ENCODE measurements around the gene STK11IP.
A peak's percentile ranks its signal among the peaks of the same experiment; 100 is the strongest.

Gene STK11IP

DNA sequence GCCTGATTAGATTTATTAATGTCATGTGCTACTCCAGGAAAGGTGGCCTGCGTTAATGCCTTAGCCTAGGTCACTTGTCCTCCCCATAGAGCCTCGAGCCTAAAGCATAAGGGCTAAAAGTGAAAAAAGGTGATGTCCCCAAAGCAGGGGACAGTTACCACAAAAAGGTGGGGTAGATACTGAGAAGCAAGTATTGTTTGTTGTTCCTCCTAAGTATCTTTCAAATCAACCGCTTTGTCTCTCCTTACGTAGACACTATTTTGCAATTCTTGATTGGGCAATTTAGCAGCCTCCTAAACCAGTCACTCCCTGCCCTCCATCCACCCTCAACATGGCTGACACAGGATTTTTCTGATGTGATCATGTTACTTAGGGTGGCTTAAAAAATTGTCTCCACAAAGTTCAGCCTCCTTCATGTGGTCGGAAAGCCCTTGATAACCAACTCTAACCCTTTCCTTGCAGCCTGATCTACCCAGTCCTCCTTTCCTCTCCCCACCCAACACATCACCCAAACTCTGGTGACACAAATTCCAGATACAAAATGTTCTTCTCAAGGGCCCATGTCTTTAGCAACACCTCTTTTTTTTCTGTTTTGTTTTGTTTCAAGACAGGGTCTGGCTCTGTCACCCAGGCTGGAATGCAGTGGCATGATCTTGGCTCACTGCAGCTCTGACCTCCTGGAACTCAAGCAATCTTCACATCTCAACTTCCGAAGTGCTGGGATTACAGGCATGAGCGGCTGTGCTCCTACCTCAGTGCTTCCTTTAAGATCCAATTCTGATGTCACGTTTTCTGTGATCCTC, 18.6 kb upstream of the STK11IP start:
- DNase-seq (ENCODE audit: low read depth): no peak

- DNase-seq (ENCODE audit: low read depth): no peak
Measured at GRCh38 chr2:219581346-219581745, 16.3 kb upstream of the STK11IP start.

DNA sequence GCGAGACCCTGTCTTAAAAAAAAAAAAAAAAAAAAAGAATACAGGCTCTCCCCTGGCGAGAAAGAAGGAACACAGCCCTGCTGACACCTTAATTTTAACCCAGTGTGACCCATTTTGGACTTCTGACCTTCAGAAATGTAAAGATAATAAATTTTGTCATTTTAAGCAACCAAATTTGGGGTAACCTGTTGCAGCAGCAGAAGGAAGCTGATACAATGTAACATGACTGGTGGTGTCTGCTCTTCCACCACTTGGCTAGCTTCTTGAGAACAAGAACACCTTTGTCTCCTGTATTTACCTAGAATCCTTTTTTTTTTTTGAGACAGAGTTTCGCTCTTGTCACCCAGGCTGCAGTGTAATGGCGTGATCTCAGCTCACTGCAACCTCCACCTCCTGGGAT, 6.6 kb upstream of the STK11IP start:
- no peak for DNase-seq (ENCODE audit: low read depth)

GRCh38 chr2:219592736-219593135, 4.9 kb upstream of the STK11IP start:
- no peak for DNase-seq (ENCODE audit: low read depth)

- no peak for DNase-seq (ENCODE audit: low read depth)
Measured at GRCh38 chr2:219593154-219593553, 4.5 kb upstream of the STK11IP start.

DNA sequence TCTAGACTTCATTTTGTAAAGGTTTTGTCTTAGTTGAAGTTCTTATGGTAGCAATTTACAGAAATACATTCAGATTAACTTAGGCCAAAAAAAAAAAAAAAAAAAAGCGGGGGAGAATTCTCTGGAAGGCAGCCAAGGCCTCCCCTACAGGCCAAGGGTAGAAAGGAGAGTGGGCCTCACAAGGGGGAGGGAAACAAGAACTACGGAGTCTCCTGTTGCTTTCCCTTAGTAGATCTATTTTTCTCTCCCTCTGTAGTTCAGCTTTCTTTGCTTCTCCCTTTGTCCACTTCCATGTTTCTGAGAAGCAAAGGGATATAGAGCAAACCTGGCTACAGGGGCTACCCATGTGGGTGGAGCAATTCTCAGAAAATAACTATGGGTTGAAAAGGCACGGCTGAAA, 2.4 kb upstream of the STK11IP start:
- DNase-seq (ENCODE audit: low read depth): peak; percentile 36

GRCh38 chr2:219596954-219597551, 604 bp upstream of the STK11IP start:
- no peak for DNase-seq (ENCODE audit: low read depth)

GRCh38 chr2:219598308-219599078, 836 bp downstream of the STK11IP start:
- DNase-seq (ENCODE audit: low read depth): no peak

GRCh38 chr2:219603771-219604170, 6.1 kb downstream of the STK11IP start:
- no peak for DNase-seq (ENCODE audit: low read depth)

GRCh38 chr2:219605607-219605954, 7.9 kb downstream of the STK11IP start:
- DNase-seq (ENCODE audit: low read depth): no peak

DNA sequence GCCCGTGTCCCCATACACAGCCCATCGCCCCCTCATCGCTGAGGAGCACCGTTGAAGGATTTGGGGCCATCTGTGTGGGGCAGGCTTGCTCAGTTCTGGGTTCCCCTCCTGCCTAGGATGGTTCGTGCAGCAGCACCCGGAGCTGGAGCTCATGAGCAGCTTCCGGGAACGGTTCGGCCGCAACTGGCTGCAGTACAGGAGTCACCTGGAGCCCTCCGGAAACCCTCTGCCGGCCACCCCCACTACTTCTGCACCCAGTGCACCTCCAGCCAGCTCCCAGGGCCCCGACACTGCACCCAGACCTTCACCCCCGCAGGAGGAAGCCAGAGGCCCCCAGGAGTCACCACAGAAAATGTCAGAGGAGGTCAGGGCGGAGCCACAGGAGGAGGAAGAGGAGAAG, 10.3 kb downstream of the STK11IP start:
- DNase-seq (ENCODE audit: low read depth): no peak

DNA sequence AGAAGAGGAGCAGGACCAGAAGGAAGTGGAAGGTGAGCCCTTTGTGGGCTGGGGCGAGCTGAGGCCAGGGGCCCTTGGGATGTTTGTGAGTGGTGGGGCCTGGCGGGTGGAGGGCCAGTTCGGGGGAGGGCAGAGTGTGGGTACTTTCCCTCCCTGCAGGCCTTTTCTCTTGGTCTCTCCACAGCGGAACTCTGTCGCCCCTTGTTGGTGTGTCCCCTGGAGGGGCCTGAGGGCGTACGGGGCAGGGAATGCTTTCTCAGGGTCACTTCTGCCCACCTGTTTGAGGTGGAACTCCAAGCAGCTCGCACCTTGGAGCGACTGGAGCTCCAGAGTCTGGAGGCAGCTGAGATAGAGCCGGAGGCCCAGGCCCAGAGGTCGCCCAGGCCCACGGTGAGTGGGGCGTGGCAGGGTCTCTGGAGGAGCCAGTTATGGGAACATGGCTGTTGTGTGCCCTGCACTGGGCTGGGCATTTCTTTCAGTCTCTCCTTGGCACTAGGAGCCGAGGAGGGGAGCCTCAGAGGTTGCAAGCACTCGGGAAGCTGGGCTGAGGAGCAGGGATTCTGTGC, 10.8 kb downstream of the STK11IP start:
- no peak for DNase-seq (ENCODE audit: low read depth)

DNA sequence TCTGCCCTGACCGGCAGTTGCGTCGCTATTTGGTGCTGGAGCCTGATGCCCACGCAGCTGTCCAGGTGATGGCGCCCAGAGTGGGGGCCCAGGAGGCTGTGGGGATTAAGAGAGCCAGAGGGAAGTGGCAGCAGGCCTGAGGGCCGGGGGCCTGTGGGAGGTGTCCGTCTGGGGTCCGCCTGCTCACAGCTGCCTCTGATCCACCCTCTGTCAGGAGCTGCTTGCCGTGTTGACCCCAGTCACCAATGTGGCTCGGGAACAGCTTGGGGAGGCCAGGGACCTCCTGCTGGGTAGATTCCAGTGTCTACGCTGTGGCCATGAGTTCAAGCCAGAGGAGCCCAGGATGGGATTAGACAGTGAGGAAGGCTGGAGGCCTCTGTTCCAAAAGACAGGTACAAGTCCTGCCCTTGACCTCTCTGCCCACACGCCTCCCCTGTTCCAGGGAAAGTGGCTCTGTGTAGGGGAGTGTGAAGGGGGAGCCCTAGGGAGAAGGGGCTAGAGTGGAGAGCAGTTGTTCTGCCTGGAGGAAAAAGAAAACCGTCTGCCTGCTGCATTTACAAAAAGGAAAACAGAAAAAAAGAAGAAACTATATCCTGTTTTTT, 11.6 kb downstream of the STK11IP start:
- no peak for DNase-seq (ENCODE audit: low read depth)

- no peak for DNase-seq (ENCODE audit: low read depth)
Measured at GRCh38 chr2:219611306-219611705, 13.6 kb downstream of the STK11IP start.

GRCh38 chr2:219611866-219612576, 14.4 kb downstream of the STK11IP start:
- DNase-seq (ENCODE audit: low read depth): no peak

DNA sequence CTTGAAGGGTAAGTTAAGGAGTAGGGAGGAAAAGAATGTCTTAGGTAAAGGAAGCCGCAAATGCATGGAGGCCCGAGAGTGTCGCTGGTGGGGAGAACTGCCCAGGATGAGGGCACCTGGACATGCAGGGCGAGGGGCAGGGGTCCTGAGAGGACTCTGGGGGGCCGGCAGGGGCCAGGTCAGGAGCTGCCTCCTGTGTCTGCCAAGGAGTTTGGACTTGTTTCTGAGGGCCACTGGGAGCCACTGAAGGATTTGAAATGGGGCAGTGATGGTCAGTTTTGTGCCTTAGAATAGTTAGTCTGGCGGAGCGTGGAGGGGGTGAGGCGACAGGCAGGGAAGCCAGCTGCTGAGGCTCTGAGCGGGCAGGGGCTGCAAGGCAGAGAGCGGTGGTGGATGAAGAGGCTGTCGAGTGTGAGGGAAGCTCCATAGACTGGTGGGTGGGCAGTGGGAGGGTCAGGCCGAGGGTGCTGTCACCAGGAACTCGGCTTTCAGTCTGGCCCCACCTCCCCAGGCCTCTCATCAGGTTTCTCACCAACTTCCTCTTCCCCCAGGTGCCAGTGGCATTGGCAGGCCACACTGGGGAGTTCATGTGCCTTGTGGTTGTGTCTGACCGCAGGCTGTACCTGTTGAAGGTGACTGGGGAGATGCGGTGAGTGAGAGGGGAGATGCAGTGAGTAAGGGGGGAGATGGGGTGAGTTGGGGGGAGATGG, 15.1 kb downstream of the STK11IP start:
- no peak for DNase-seq (ENCODE audit: low read depth)

- no peak for DNase-seq (ENCODE audit: low read depth)
Measured at GRCh38 chr2:219613461-219614070, 15.9 kb downstream of the STK11IP start.

GRCh38 chr2:219614076-219614860, 16.6 kb downstream of the STK11IP start:
- no peak for DNase-seq (ENCODE audit: low read depth)

DNA sequence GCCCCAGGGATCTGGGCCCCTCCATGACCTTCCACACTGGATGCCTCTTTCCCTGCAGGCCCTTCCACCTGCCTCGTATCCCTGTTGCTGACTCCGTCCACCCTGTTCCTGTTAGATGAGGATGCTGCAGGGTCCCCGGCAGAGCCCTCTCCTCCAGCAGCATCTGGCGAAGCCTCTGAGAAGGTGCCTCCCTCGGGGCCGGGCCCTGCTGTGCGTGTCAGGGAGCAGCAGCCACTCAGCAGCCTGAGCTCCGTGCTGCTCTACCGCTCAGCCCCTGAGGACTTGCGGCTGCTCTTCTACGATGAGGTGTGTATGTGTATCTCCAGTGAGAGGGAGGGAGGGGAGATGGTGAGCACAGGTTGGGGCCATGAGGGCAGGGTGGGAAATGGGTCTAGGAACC, 17.4 kb downstream of the STK11IP start:
- no peak for DNase-seq (ENCODE audit: low read depth)

DNA sequence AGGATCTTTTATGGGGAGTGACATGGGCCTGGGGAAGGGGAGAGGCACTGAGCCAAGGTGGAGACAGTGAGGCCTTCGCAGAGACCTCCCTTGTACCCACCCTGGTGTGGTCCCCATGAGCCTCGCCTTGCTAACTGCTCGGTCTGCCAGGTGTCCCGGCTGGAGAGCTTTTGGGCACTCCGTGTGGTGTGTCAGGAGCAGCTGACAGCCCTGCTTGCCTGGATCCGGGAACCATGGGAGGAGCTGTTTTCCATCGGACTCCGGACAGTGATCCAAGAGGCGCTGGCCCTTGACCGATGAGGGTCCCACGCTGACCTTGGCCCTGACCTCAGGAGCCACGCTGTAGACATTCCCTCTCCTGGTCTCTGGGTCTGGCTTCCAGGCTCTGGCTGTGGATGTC, 18.2 kb downstream of the STK11IP start:
- DNase-seq (ENCODE audit: low read depth): no peak

Data from ELR (cell line).